HPDE6-E6E7 (cell line): ENCODE measurements around the gene CYP39A1.

Experiments used
- DNase-seq: peaks from one replicate; pipeline ENCODE4 v3.0.0; 2011; ENCODE audit warnings: missing footprints; ENCODE audit errors: extremely low spot score

The CYP39A1 gene

GRCh38 chr6:46652603-46653438 lies at the start of gene CYP39A1, which contains the start of gene SLC25A27:
TSS of gene CYP39A1 (minus strand) at chr6:46652818. CDS start at chr6:46652582, 236 bp downstream.
TSS of gene SLC25A27 (plus strand) at chr6:46652975. CDS start at chr6:46653193, 218 bp downstream.
- peak; percentile 92 for DNase-seq

- DNase-seq, result no peak
Measured at GRCh38 chr6:46699970-46700369, 47.4 kb upstream of the CYP39A1 start.

GRCh38 chr6:46690911-46691451 lies 38.4 kb upstream of the CYP39A1 start:
- no peak for DNase-seq

GRCh38 chr6:46690141-46690755 lies 37.6 kb upstream of the CYP39A1 start:
- no peak for DNase-seq

- DNase-seq, result no peak
Measured at GRCh38 chr6:46689657-46690056, 37.0 kb upstream of the CYP39A1 start.

GRCh38 chr6:46688966-46689335 lies 36.3 kb upstream of the CYP39A1 start:
- DNase-seq, result no peak

GRCh38 chr6:46688117-46688965 lies 35.7 kb upstream of the CYP39A1 start:
- DNase-seq, result no peak

- no peak for DNase-seq
Measured at GRCh38 chr6:46687619-46688097, 35.0 kb upstream of the CYP39A1 start, which contains the start of gene TDRD6. TSS of gene TDRD6 (plus strand) at chr6:46687885. CDS start at chr6:46688129, 244 bp downstream.

GRCh38 chr6:46684771-46685170 lies 32.2 kb upstream of the CYP39A1 start:
- no peak for DNase-seq

GRCh38 chr6:46677314-46677654 lies 24.7 kb upstream of the CYP39A1 start:
- peak; percentile 10 for DNase-seq

GRCh38 chr6:46676604-46677313 lies 24.1 kb upstream of the CYP39A1 start:
- no peak for DNase-seq

GRCh38 chr6:46674410-46674809 lies 21.8 kb upstream of the CYP39A1 start:
- DNase-seq, result no peak

- no peak for DNase-seq
Measured at GRCh38 chr6:46667377-46667776, 14.8 kb upstream of the CYP39A1 start.

GRCh38 chr6:46661483-46661882 lies 8.9 kb upstream of the CYP39A1 start:
- DNase-seq, result no peak

- no peak for DNase-seq
Measured at GRCh38 chr6:46657642-46658041, 5.0 kb upstream of the CYP39A1 start.

- DNase-seq, result no peak
Measured at GRCh38 chr6:46655803-46656202, 3.2 kb upstream of the CYP39A1 start.

- no peak for DNase-seq
Measured at GRCh38 chr6:46653439-46654195, 999 bp upstream of the CYP39A1 start.

- no peak for DNase-seq
Measured at GRCh38 chr6:46652232-46652602, 401 bp downstream of the CYP39A1 start.

GRCh38 chr6:46651816-46652215 lies 802 bp downstream of the CYP39A1 start:
- no peak for DNase-seq

- no peak for DNase-seq
Measured at GRCh38 chr6:46651006-46651405, 1.6 kb downstream of the CYP39A1 start.
